GM12892 (cell line): ENCODE measurements around the gene NFIX.

Source experiments
- POLR2A ChIP-seq: IDR thresholded peaks from 2 replicates; pipeline ENCODE4 v1.6.1; 2011; ENCODE audit warnings: low read depth, low read length, control low read depth
- TAF1 ChIP-seq: IDR thresholded peaks from 2 replicates; pipeline ENCODE4 v1.6.1; 2011; ENCODE audit warnings: low read depth, mild to moderate bottlenecking, control low read depth, low read length, borderline replicate concordance

DNA sequence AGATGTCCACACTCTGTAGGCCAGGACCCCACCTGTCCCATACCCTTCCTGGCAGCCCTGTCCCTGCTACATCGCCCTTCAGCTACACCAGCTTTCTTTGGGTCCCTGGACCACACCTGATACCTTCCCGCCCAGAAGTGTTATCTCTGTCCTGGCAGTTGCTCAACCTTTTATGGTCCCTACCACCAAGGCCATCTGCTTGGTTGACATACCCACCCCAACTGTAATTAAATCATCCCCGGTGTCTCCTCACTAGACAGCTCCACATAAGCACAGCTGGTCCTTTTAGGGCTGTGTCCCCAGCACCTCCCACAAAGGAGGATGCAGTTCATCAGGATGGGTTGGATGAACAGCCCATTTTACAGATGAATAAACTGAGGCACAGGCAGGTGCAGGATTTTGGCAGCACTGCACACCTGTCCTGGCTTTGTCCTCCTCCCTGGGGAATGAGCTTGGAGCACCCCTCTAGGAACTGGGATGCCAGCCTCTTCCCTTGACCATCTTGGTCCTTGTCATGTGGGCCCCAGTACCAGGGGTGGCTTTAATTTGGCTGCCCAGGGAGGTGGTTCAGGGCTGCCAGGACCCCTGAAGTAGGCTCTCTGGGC lies 135.7 kb downstream of the NFIX start:
- TF ChIP-seq POLR2A = no peak
- no peak for TF ChIP-seq TAF1
